Measurements from ENCODE around the gene KCNJ4.

KCNJ4 gene

GRCh38 chr22:38431266-38432010 is 23.6 kb downstream of the KCNJ4 start:
- DNase-seq (ENCODE audit: low read depth in 4 of 4, low spot score in 1 of 4): no peak

- no peak for DNase-seq (ENCODE audit: low read depth in 4 of 4, low spot score in 1 of 4)
These were observed 25.4 kb downstream of the KCNJ4 start for GRCh38 chr22:38429499-38430068.

DNA sequence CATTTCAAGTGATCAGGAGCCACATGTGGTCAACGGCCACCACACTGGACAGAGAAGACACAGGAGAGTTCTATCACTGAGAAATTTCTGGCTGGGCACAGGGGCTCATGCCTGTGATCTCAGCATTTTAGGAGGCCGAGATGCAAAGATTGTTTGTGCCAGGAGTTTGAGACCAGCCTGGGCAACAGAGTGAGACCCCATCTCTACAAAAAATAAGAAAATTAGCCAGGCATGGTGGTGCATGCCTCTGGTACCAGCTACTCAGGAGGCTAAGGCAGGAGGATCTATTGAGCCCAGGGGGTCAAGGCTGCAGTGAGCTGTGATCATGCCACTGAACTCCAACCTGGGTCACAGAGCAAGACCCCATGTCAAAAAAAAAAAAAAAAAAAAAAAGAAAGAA is 26.3 kb downstream of the KCNJ4 start:
- no peak for DNase-seq (ENCODE audit: low read depth in 4 of 4, low spot score in 1 of 4)

- no peak for DNase-seq (ENCODE audit: low read depth in 4 of 4, low spot score in 1 of 4)
These were observed 27.1 kb downstream of the KCNJ4 start for GRCh38 chr22:38427940-38428339.

- DNase-seq (ENCODE audit: low read depth in 4 of 4, low spot score in 1 of 4): no peak
These were observed 27.5 kb downstream of the KCNJ4 start for GRCh38 chr22:38427465-38427864.

- no peak for DNase-seq (ENCODE audit: low read depth in 4 of 4, low spot score in 1 of 4)
These were observed 28.4 kb downstream of the KCNJ4 start for GRCh38 chr22:38426628-38427027.

GRCh38 chr22:38424525-38425080 is 30.4 kb downstream of the KCNJ4 start:
- DNase-seq (ENCODE audit: low read depth in 4 of 4, low spot score in 1 of 4): no peak

- DNase-seq (ENCODE audit: low read depth in 4 of 4, low spot score in 1 of 4): no peak
These were observed 31.2 kb downstream of the KCNJ4 start for GRCh38 chr22:38423512-38424503.

GRCh38 chr22:38422611-38423511 is 32.1 kb downstream of the KCNJ4 start:
- DNase-seq (ENCODE audit: low read depth in 4 of 4, low spot score in 1 of 4): no peak

GRCh38 chr22:38420734-38421133 is 34.3 kb downstream of the KCNJ4 start:
- DNase-seq (ENCODE audit: low read depth in 4 of 4, low spot score in 1 of 4): no peak

DNA sequence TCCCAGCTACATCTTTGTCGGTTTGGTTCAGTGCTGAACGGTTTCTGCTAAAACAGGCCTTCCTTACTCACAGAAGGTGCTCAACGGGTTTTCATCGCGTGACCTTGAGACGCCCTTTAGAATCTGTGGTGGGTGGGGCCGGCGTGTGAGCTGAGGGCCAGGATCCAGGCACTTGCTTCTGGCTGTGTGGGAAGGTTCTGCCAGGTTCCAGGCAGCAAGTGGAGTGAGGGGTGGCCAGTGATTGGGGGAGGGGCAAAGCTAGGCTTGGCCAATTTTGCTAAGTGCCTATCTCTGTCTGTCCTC is 35.2 kb downstream of the KCNJ4 start:
- DNase-seq (ENCODE audit: low read depth in 4 of 4, low spot score in 1 of 4): no peak

DNA sequence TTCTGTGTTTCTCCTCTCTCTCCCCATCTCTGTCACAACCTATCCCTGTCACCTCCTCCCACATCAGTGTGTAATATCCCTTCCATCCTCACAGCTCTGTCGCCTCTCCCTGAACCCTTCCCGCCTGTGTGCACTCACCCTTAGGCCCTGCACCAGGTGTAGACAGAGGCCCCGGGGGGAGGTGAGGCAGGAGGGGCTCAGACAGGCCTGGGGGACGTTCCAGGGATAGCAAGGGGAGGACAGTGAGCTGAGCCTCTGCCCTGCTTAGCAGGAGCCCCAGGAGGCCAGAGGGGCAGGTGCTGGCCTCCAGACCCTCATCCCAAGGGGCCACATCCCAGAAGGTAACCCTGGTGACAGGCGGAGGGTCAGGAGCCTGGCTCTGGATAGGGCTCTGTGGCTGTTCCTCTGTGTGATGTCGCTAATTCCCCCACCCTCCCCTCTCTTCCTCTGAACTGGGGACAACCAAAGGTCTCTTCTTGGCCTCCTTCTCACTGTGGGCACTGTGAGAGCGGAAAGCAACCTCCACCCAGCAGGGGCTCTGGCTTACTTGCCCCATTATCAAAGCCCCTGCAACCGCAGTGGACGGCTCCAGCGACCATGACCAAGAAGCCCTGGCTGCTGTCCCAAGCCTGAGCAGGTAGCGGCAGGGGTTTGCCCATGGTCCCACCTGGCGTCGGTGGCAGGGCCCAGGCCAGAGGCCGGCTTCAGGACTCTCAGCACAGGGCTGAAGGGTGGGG is 35.7 kb downstream of the KCNJ4 start:
- DNase-seq (ENCODE audit: low read depth in 4 of 4, low spot score in 1 of 4): no peak

DNA sequence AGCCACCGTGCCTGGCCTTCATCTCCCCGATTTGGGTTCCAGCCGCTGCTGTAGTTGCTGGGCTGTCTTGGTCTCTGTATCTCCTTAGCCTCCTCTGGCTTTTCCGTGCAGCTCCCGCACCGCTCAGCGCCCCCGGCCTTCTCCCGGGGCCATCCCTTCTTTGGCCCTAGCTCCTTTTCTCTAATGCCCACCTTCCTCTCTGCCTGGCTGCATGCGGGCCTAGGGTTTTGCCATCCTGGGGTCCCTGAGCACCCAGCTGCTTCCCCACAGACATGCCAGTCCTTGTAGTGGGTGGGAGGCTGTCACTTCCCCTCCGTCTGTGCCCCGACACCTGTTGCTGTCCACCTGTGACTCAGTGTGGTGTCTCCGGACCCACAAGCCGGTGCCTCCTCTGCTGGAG is 36.4 kb downstream of the KCNJ4 start:
- DNase-seq (ENCODE audit: low read depth in 4 of 4, low spot score in 1 of 4): no peak

DNA sequence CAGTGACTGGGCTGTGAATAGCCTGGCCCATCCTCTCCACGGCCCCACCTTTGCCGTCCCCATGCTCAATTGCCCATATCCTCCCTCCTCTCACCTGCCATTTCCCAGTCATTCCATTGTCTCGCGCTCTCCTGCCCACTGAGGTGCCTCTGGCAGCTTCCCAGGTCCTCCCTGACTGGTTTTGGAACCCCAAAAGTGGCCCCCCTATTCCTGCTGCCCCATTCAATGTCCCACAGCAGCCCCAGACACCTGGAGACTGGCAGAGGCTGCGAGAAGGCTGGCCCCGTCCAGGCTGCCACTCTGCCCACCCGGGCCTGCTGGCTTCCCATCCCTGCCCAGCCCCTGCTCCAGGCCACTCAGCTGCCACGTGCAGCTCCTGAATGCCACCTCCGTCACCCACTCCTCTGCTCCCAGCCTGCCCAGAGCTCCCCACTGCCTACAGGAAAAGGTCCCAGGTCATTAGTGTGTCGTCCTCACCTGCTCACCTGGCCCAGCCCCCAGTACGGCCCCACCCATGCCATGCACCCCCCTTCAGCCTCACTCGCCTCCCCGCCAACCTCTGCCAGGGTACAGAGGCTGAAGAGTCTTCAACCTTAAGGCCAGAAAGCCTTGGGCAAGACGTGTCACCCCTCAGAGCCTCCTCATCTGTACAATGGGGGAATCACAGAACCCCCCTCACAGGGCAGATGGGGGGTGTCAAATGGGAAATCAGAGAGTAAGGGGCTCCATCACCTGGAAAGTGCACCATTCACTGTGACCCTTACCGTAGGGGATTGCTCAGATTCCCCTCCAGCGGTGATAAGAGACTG is 37.5 kb downstream of the KCNJ4 start:
- no peak for DNase-seq (ENCODE audit: low read depth in 4 of 4, low spot score in 1 of 4)

DNA sequence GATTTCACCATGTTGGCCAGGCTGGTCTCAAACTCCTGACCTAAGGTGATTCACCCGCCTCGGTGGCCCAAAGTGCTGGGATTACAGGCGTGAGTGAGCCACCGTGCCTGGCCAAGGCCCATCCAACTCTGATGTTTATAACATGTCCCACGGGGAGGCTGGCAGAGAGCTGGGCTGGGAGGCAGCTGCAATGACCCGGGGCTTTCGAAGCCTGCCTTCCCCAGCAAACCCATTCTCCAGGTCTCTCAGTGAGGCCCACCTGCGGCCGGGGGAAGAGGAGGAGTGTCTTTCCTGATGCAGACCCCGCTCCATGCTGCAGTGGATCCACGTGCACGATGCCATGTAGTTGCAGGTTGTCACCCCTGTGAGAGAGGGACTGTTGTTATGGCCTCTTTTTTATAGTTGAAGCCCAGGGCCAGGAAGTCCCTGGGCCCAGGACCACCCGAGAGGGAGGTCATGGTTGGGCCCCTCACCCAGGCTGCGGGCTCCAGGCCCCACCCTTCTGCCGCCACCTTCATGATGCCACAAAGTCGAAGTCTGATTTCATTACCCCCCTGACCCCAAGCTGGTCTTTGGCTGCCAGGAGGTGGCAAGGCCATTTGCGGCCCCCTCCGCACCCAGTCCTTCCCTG is 38.3 kb downstream of the KCNJ4 start:
- DNase-seq (ENCODE audit: low read depth in 4 of 4, low spot score in 1 of 4): no peak

DNA sequence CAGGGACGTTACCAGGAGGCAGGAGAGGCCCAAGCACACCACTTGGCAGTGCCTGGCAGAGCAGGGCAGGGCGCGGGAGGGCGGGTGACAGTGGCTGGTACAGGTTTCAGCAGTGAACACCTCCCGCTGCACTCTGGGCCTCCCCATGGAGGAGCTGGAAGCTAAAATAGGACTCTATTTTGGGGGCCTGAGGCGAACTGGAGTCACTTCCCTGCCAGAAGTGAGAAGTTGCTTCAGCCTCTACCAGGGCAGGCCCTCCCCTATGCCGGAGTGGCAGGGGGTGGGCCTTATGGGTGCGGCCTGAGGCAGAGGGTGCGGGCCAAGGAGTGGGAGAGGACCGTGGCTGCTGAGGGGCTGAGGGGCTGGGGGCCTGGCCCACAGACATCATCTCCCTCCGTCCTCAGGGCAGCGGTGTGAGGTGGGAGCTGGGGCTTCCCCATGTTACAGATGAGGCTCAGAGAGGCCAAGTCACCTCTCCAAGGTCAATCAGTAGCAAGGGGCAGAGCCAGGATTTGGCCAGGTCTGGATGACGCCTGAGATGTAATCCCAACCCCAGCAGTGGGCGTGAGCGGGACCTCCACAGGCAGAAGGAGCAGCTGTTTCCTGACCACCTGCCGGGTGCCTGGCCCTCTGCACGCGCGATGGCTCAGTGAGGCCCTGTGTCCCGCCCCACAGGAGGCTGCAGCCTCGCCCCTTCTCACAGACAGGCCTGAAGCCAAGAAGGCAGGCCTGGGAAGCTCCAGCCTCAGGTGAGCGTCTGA is 39.3 kb downstream of the KCNJ4 start:
- DNase-seq (ENCODE audit: low read depth in 4 of 4, low spot score in 1 of 4): no peak

GRCh38 chr22:38415046-38415445 is 40.0 kb downstream of the KCNJ4 start:
- DNase-seq (ENCODE audit: low read depth in 4 of 4, low spot score in 1 of 4): no peak

DNA sequence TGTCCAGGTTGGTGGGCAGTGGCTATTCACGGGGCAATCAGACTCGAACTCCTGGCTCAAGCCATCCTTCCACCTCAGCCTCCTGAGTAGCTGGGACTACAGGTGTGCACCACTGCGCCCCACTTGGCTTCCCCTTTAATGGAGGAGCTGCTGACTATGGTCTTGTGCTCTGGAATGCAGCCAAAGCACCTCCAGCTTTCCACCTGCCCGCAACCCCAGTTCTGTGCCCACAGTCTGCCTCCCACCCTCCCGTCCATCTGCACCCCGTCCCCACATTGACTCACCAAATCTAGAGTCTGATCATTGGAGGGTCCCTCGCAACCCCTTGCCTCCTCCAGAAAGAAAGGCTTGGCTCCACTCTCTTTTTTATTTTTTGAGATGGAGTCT is 41.0 kb downstream of the KCNJ4 start:
- no peak for DNase-seq (ENCODE audit: low read depth in 4 of 4, low spot score in 1 of 4)
